ENCODE measurements around the gene LTBP4. TPM values are rescaled to one million over a fixed set of nuclear protein-coding genes. Genes with fewer than 3 reads are reported as not detected.

LTBP4 gene
- total and polyA plus RNA-seq, 10 donors, result 26.5 to 197 (median 148) TPM

- peak overlapping the region; percentile 23 to 75 (median 46) for H3K4me3 ChIP-seq
- DNase-seq, result peak; percentile 95
Observed at GRCh38 chr19:40605216-40605971, 4.2 kb downstream of the LTBP4 start.

DNA sequence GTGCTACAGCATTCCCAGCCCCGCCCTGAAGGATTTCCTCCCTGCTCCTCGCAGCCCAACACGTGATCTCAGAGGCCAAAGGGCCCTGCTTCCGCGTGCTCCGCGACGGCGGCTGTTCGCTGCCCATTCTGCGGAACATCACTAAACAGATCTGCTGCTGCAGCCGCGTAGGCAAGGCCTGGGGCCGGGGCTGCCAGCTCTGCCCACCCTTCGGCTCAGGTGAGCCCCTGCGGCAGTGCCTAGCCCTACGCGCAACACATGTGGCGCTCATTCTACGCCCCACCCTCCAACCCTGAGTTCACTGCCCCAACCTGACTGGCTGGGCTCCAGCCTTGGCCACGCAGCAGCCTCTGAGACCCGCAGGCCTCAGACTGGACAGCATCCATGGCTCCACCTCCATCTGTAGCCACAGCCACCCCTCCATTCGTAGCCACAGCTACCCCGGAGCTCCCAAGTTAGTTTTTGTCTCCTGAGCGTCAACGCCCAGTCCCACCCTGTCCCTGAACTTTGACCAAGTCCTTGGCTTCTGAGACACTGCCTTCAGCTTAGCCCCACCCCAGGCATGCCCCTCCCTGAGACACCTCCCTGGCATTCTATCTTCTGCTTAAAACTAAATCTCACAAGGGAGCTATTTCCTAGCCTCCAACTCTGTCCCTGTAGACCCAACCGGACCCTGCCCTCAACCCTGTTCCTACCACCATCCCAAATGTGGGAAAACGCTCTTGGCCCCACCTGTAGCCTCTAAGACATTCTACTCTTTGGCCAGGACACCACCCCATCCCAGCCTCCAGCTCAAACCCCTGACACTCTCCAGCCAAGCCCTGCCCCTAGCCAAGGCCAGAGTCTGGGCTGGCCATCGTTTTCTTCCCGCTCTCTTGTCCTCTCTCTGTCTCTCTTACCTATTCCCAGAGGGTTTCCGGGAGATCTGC, 6.4 kb downstream of the LTBP4 start:
- no peak for TF ChIP-seq CTCF (IDR thresholded peaks at IDR 0.05 in 8 of 11, conservative IDR thresholded peaks at IDR 0.05 in 3 of 11)
- no peak for TF ChIP-seq POLR2A (IDR thresholded peaks at IDR 0.05)
- peak in 1 of 3 donors; percentile 28 for TF ChIP-seq POLR2AphosphoS5 (IDR thresholded peaks at IDR 0.05)
- Histone ChIP-seq H3K36me3 (no peaks in the 10 kb centered on the region), H3K4me1 (peaks cover 36 to 86% (median 67%) of the 10 kb centered on the region in 6 donors), H3K27me3 (replicated peaks in 1 of 7) (peaks cover 0 to 79% (median 3%) of the 10 kb centered on the region in 7 donors), H3K4me3 (no peak overlapping the region), H3K9me3 (no peaks in the 10 kb centered on the region), H3K27ac (peak overlapping the region in 1 of 8 donors; percentile 11)
- DNase-seq, result no peak
- intact Hi-C loops (cut with DNase I; ENCODE audit: low total_unique reads), result no loop called here
- 70 to 77% (median 74%) methylated on average over 30 to 31 of the region's 31 CpGs for WGBS, 5 donors

More at GRCh38 chr19:40605216-40605971, 4.2 kb downstream of the LTBP4 start:
- Histone ChIP-seq H3K4me1 (peaks cover 32 to 89% (median 76%) of the 10 kb centered on the region in 6 donors), H3K27ac (peak overlapping the region; percentile 72 to 93 (median 84)), H3K36me3 (no peaks in the 10 kb centered on the region), H3K9me3 (no peaks in the 10 kb centered on the region), H3K27me3 (replicated peaks in 1 of 7) (peaks cover 0 to 99% (median 17%) of the 10 kb centered on the region in 7 donors)
- intact Hi-C loops (cut with DNase I; ENCODE audit: low total_unique reads), result no loop called here
- WGBS, 5 donors, result 0 to 2% (median 1%) methylated on average over 30 to 71 of the region's 71 CpGs
- TF ChIP-seq POLR2A (IDR thresholded peaks at IDR 0.05) (no peak), CTCF (IDR thresholded peaks at IDR 0.05 in 8 of 11, conservative IDR thresholded peaks at IDR 0.05 in 3 of 11) (peak in 3 of 11 experiments; percentile 21 to 36 (median 34)), POLR2AphosphoS5 (IDR thresholded peaks at IDR 0.05) (peak; percentile 76 to 88 (median 86))

GRCh38 chr19:40608240-40608621, 7.1 kb downstream of the LTBP4 start:
- peaks cover 0 to 78% (median 0%) of the 10 kb centered on the region in 7 donors for H3K27me3 ChIP-seq (replicated peaks in 1 of 7)
- peaks cover 31 to 85% (median 64%) of the 10 kb centered on the region in 6 donors for H3K4me1 ChIP-seq
- intact Hi-C loops (cut with DNase I; ENCODE audit: low total_unique reads), result no loop called here
- TF ChIP-seq POLR2A (IDR thresholded peaks at IDR 0.05), result no peak
- H3K9me3 ChIP-seq, result no peaks in the 10 kb centered on the region
- H3K4me3 ChIP-seq, result no peak overlapping the region
- H3K36me3 ChIP-seq, result no peaks in the 10 kb centered on the region
- WGBS, 5 donors, result 90 to 95% (median 93%) methylated on average over 14 of the region's 14 CpGs
- DNase-seq, result no peak
- H3K27ac ChIP-seq, result peak overlapping the region in 1 of 8 donors; percentile 11

GRCh38 chr19:40608957-40609356, 7.8 kb downstream of the LTBP4 start:
- no peaks in the 10 kb centered on the region for H3K9me3 ChIP-seq
- peaks cover 30 to 85% (median 62%) of the 10 kb centered on the region in 6 donors for H3K4me1 ChIP-seq
- no peak for DNase-seq
- H3K27ac ChIP-seq, result peak overlapping the region; percentile 82 to 93 (median 88)
- WGBS, 5 donors, result 70 to 84% (median 80%) methylated on average over 4 of the region's 4 CpGs
- intact Hi-C loops (cut with DNase I; ENCODE audit: low total_unique reads), result no loop called here
- peak overlapping the region in 4 of 8 donors; percentile 48 to 73 (median 51) for H3K4me3 ChIP-seq
- H3K27me3 ChIP-seq (replicated peaks in 1 of 7), result peaks cover 0 to 78% (median 0%) of the 10 kb centered on the region in 7 donors
- H3K36me3 ChIP-seq, result no peaks in the 10 kb centered on the region
- TF ChIP-seq POLR2AphosphoS5 (IDR thresholded peaks at IDR 0.05), result no peak
- TF ChIP-seq POLR2A (IDR thresholded peaks at IDR 0.05), result no peak
- TF ChIP-seq CTCF (IDR thresholded peaks at IDR 0.05 in 8 of 11, conservative IDR thresholded peaks at IDR 0.05 in 3 of 11), result no peak

Measured in spleen (tissue), 11 donors.